H1 (cell line): ENCODE data around the gene THRB. TPM values are rescaled to one million over a fixed set of nuclear protein-coding genes. Genes with fewer than 3 reads are reported as not detected.

Source experiments
- CTCF ChIA-PET: fragments of 300-600 bp; sonication (Branson Sonifier 250); formaldehyde crosslinking; loops from one replicate; lab custom pipeline; 2021; ENCODE audit not compliant: partially characterized antibody; lab: Charles Lee
- POLR2A ChIA-PET: fragments of 300-600 bp; sonication (Branson Sonifier 250); formaldehyde crosslinking; loops from one replicate; lab custom pipeline; 2021; ENCODE audit warnings: inconsistent platforms; ENCODE audit not compliant: partially characterized antibody; lab: Charles Lee
- DNase-seq, 2 experiments: peaks; one replicate each; pipeline versions ENCODE4 v3.0.0 to v3.0.0-alpha.2; 2010 to 2022; ENCODE audit warnings: low spot score in 2 of 2, low read depth in 1 of 2, mixed read lengths in 1 of 2
- FAIRE-seq: peaks from 2 replicates; lab custom pipeline; 2011; peaks lifted over from hg19 to GRCh38; lab: Jason Lieb, UNC
- H2AFZ ChIP-seq: 2 replicates; pipeline ENCODE4 v1.8.1; 2012; ENCODE audit warnings: low read length, inconsistent platforms
- H2AK5ac ChIP-seq: 2 replicates; pipeline ENCODE4 v1.6.1; 2013; ENCODE audit warnings: low read depth, low read length
- H2BK120ac ChIP-seq: replicated peaks from 2 replicates; pipeline ENCODE3; 2013; ENCODE audit warnings: low read depth, low read length, inconsistent platforms
- H2BK12ac ChIP-seq: 2 replicates; pipeline ENCODE4 v1.6.1; 2013; ENCODE audit warnings: low read depth, low read length
- H2BK15ac ChIP-seq: 2 replicates; pipeline ENCODE4 v1.6.1; 2013; ENCODE audit warnings: low read length
- H2BK20ac ChIP-seq: 2 replicates; pipeline ENCODE4 v1.6.1; 2013; ENCODE audit warnings: low read length
- H2BK5ac ChIP-seq: 2 replicates; pipeline ENCODE4 v1.6.1; 2013; ENCODE audit warnings: low read depth, low read length
- H3K14ac ChIP-seq: 2 replicates; pipeline ENCODE4 v1.6.1; 2013; ENCODE audit warnings: inconsistent platforms; ENCODE audit not compliant: insufficient read length
- H3K18ac ChIP-seq: 2 replicates; pipeline ENCODE4 v1.6.1; 2013; ENCODE audit warnings: low read length; ENCODE audit errors: extremely low read depth
- H3K23ac ChIP-seq: 2 replicates; pipeline ENCODE4 v1.6.1; 2013; ENCODE audit warnings: inconsistent platforms; ENCODE audit not compliant: insufficient read length
- H3K23me2 ChIP-seq: 2 replicates; pipeline ENCODE4 v1.6.1; 2013; ENCODE audit warnings: low read depth, low read length
- H3K27ac ChIP-seq: 2 replicates; pipeline ENCODE4 v1.6.1; 2011; ENCODE audit warnings: low read depth, low read length, inconsistent platforms
- H3K27me3 ChIP-seq, 4 experiments: replicated peaks in 1 of 4; 1 replicate in 1 of 4; 2 replicates in 3 of 4; pipeline versions ENCODE4 v1.6.1 to v1.8.1; 2011 to 2013; ENCODE audit warnings: low read length in 3 of 4, mild to moderate bottlenecking in 3 of 4, inconsistent platforms in 2 of 4, mixed read lengths in 2 of 4, moderate library complexity in 1 of 4; ENCODE audit not compliant: control insufficient read depth in 3 of 4, insufficient read depth in 3 of 4; ENCODE audit errors: extremely low read depth in 1 of 4
- H3K36me3 ChIP-seq, 4 experiments: 2 replicates each; pipeline versions ENCODE4 v1.6.1 to v1.8.1; 2011 to 2013; ENCODE audit warnings: mild to moderate bottlenecking in 4 of 4, low read length in 3 of 4, moderate library complexity in 2 of 4, control low read depth in 1 of 4, inconsistent platforms in 1 of 4; ENCODE audit not compliant: insufficient read depth in 4 of 4, control insufficient read depth in 2 of 4
- H3K4ac ChIP-seq: replicated peaks from 2 replicates; pipeline ENCODE3; 2013; ENCODE audit warnings: low read length, low read depth, mixed read lengths, inconsistent platforms; ENCODE audit not compliant: insufficient read length
- H3K4me1 ChIP-seq, 4 experiments: replicated peaks in 1 of 4; 1 replicate in 1 of 4; 2 replicates in 3 of 4; pipeline versions ENCODE4 v1.6.1 to v1.8.1; 2011 to 2013; ENCODE audit warnings: low read length in 3 of 4, inconsistent platforms in 2 of 4, mixed read lengths in 1 of 4; ENCODE audit not compliant: insufficient read depth in 4 of 4, control insufficient read depth in 3 of 4
- H3K4me2 ChIP-seq, 2 experiments: 2 replicates each; pipeline versions ENCODE4 v1.6.1 to v1.8.1; 2011 to 2013; ENCODE audit warnings: low read depth in 2 of 2, low read length in 2 of 2, control low read depth in 1 of 2, inconsistent platforms in 1 of 2, mild to moderate bottlenecking in 1 of 2; ENCODE audit not compliant: insufficient read depth in 1 of 2
- H3K4me3 ChIP-seq, 4 experiments: fragments of 200-600, 300-600 bp in 1 of 4; sonication (generic), shearing (Covaris generic), sonication (Bioruptor Twin) in 1 of 4; 2 replicates each; pipeline versions ENCODE4 v1.5.1 to v1.8.1; 2011 to 2016; ENCODE audit warnings: low read length in 4 of 4, low read depth in 3 of 4, control low read depth in 2 of 4, inconsistent platforms in 2 of 4, mild to moderate bottlenecking in 2 of 4, mixed read lengths in 1 of 4, moderate library complexity in 1 of 4; ENCODE audit not compliant: insufficient read depth in 2 of 4; ENCODE audit errors: extremely low read depth in 1 of 4
- H3K56ac ChIP-seq: replicated peaks from 2 replicates; pipeline ENCODE3; 2013; ENCODE audit warnings: low read depth, mild to moderate bottlenecking, mixed read lengths, low read length, inconsistent platforms; ENCODE audit not compliant: insufficient read length
- H3K79me1 ChIP-seq: 2 replicates; pipeline ENCODE4 v1.6.1; 2013; ENCODE audit warnings: low read depth, low read length, control low read depth
- H3K79me2 ChIP-seq, 2 experiments: 2 replicates each; pipeline versions ENCODE4 v1.6.1 to v1.8.1; 2012 to 2013; ENCODE audit warnings: low read length in 2 of 2, mild to moderate bottlenecking in 2 of 2, inconsistent platforms in 1 of 2; ENCODE audit not compliant: insufficient read depth in 2 of 2, control insufficient read depth in 1 of 2
- H3K9ac ChIP-seq, 4 experiments: replicated peaks in 1 of 4; 1 replicate in 1 of 4; 2 replicates in 3 of 4; pipeline versions ENCODE4 v1.6.1 to v1.8.1; 2011 to 2013; ENCODE audit warnings: low read depth in 3 of 4, low read length in 3 of 4, control low read depth in 2 of 4, mild to moderate bottlenecking in 2 of 4, moderate library complexity in 2 of 4, inconsistent platforms in 1 of 4; ENCODE audit errors: extremely low read depth in 1 of 4
- H3K9me3 ChIP-seq, 2 experiments: 2 replicates each; pipeline versions ENCODE4 v1.6.1 to v1.8.1; 2012 to 2013; ENCODE audit warnings: mild to moderate bottlenecking in 2 of 2, moderate library complexity in 2 of 2, control low read depth in 1 of 2, inconsistent platforms in 1 of 2, low read depth in 1 of 2, low read length in 1 of 2, mixed read lengths in 1 of 2; ENCODE audit not compliant: insufficient read depth in 2 of 2
- H4K20me1 ChIP-seq, 2 experiments: replicated peaks in 1 of 2; 2 replicates each; pipeline versions ENCODE3 to v1.8.1; 2011 to 2013; ENCODE audit warnings: inconsistent platforms in 2 of 2, low read length in 2 of 2, mild to moderate bottlenecking in 1 of 2; ENCODE audit not compliant: insufficient read depth in 2 of 2, control insufficient read depth in 1 of 2
- H4K5ac ChIP-seq: 2 replicates; pipeline ENCODE4 v1.6.1; 2013; ENCODE audit warnings: low read length, low read depth, mixed read lengths, inconsistent platforms; ENCODE audit not compliant: insufficient read length
- H4K8ac ChIP-seq: 2 replicates; pipeline ENCODE4 v1.8.0; 2013; ENCODE audit warnings: mild to moderate bottlenecking, moderate library complexity, low read length, inconsistent platforms; ENCODE audit not compliant: insufficient read depth; ENCODE audit errors: extremely low read depth
- H4K91ac ChIP-seq: replicated peaks from 2 replicates; pipeline ENCODE3; 2013; ENCODE audit warnings: low read length, mixed read lengths, inconsistent platforms; ENCODE audit not compliant: insufficient read length
- ASH2L ChIP-seq: fragments of 200-600, 300-600 bp; sonication (generic); IDR thresholded peaks from one replicate; pipeline ENCODE4 v1.7.1; 2017; ENCODE audit warnings: low read length
- FOSL1 ChIP-seq: IDR thresholded peaks from 2 replicates; pipeline ENCODE4 v1.6.1; 2011; ENCODE audit warnings: mild to moderate bottlenecking, low read depth, low read length, moderate library complexity; ENCODE audit not compliant: insufficient read depth
- HDAC6 ChIP-seq: IDR thresholded peaks from one replicate; pipeline ENCODE4 v1.7.1; 2012; ENCODE audit warnings: low read depth, mild to moderate bottlenecking, inconsistent platforms, low read length, moderate library complexity
- POLR2A ChIP-seq, 2 experiments: IDR thresholded peaks; 1 replicate in 1 of 2; 2 replicates in 1 of 2; pipeline ENCODE4 v1.6.1; 2011; ENCODE audit warnings: low read depth in 2 of 2, low read length in 2 of 2, mild to moderate bottlenecking in 2 of 2; ENCODE audit errors: control extremely low read depth in 1 of 2
- POU5F1 ChIP-seq: IDR thresholded peaks from 2 replicates; pipeline ENCODE4 v1.6.1; 2011; ENCODE audit warnings: low read depth, mild to moderate bottlenecking, low read length, moderate library complexity
- SIRT6 ChIP-seq: IDR thresholded peaks from one replicate; pipeline ENCODE4 v1.7.1; 2012; ENCODE audit warnings: low read length, inconsistent platforms
- TAF1 ChIP-seq: IDR thresholded peaks from 2 replicates; pipeline ENCODE4 v1.6.1; 2011; ENCODE audit warnings: mild to moderate bottlenecking, low read depth, low read length
- WGBS, 2 experiments: shearing (Covaris generic) in 1 of 2; methylation state at CpG; one replicate each; pipeline versions ENCODE4 v1.1.6 to v1.1.7; 2013 to 2015; ENCODE audit warnings: low lambda C conversion rate in 2 of 2, mixed read lengths in 2 of 2, inconsistent platforms in 1 of 2, low coverage in 1 of 2, missing lambda C conversion rate in 1 of 2; ENCODE audit not compliant: insufficient replicate concordance in 2 of 2, insufficient coverage in 1 of 2, insufficient read length in 1 of 2; ENCODE audit errors: extremely low coverage in 1 of 2, missing lambda C conversion rate in 1 of 2; 5-methylcytosine and 5-hydroxymethylcytosine counted together
- polyA plus RNA-seq, 7 experiments: library from polyadenylated mRNA; depleted of rRNA in 3 of 7; stranded (reverse) in 5 of 7; unstranded in 2 of 7; fragments of >200 nt in 5 of 7; fragments of 200-250 nt in 2 of 7; gene quantifications; 1 replicate in 5 of 7; 2 replicates in 1 of 7; 4 replicates in 1 of 7; pipeline versions ENCODE4 v1.2.1 to v1.2.3, GENCODE V29; 2011 to 2013; ENCODE audit warnings: missing spikeins in 2 of 7, mixed read lengths in 2 of 7
- total RNA-seq: library from RNA; stranded (reverse); fragmentation: NEBNext Ultra II Directional; extraction: Animal tissue kit (Norgen Biotek cat#: 25700); gene quantifications from 2 replicates; pipeline ENCODE4 v1.2.1, GENCODE V29; 2021

THRB gene
- total and polyA plus RNA-seq, 2 of the 8 experiments (the other 6 are each of a cell fraction or from before 2014, with no cell fraction given): 0.98 to 3.9 TPM

GRCh38 chr3:24340161-24340560 lies 154.5 kb downstream of the THRB start:
- H4K8ac ChIP-seq: no peak overlapping the region
- no peak overlapping the region for H2AFZ ChIP-seq
- H4K5ac ChIP-seq: no peak overlapping the region
- no peaks in the 10 kb centered on the region for H3K79me1 ChIP-seq
- POLR2A ChIA-PET: interaction anchor here (1.1 kb wide), 1 partner anchor 55 kb away, joined by 3 read pairs; no protein-coding TSS in a partner anchor
- CTCF ChIA-PET: no interaction called here
- no peaks in the 10 kb centered on the region for H4K20me1 ChIP-seq
- no peak overlapping the region for H3K23ac ChIP-seq
- no peak overlapping the region for H3K4me2 ChIP-seq
- H3K9ac ChIP-seq: no peak overlapping the region
- H3K4me3 ChIP-seq: no peak overlapping the region
- no peak overlapping the region for H2BK12ac ChIP-seq
- H3K79me2 ChIP-seq: no peaks in the 10 kb centered on the region
- H3K14ac ChIP-seq: no peak overlapping the region
- no peak overlapping the region for H3K18ac ChIP-seq
- H2BK20ac ChIP-seq: no peak overlapping the region
- H3K4ac ChIP-seq: no peak overlapping the region
- WGBS, 2 experiments: 67% methylated on average over 1 of the region's 1 CpG; no CpG with 5 or more reads in 1 of the 2 experiments
- H3K9me3 ChIP-seq: no peaks in the 10 kb centered on the region
- H3K23me2 ChIP-seq: no peaks in the 10 kb centered on the region
- no peak overlapping the region for H3K27ac ChIP-seq
- no peak for FAIRE-seq
- H3K27me3 ChIP-seq: no peaks in the 10 kb centered on the region
- H2AK5ac ChIP-seq: no peak overlapping the region
- no peak for DNase-seq
- H2BK5ac ChIP-seq: no peak overlapping the region
- no peak overlapping the region for H2BK15ac ChIP-seq
- no peaks in the 10 kb centered on the region for H3K4me1 ChIP-seq
- H2BK120ac ChIP-seq: no peak overlapping the region
- no peak overlapping the region for H4K91ac ChIP-seq
- no peaks in the 10 kb centered on the region for H3K36me3 ChIP-seq
- no peak overlapping the region for H3K56ac ChIP-seq
- TF ChIP-seq POU5F1 (no peak), SIRT6 (no peak), ASH2L (no peak), HDAC6 (no peak), FOSL1 (no peak), POLR2A (IDR thresholded peaks at IDR 0.05; ENCODE audit: control extremely low read depth in 1 of 2, low read depth in 2 of 2, low read length in 2 of 2) (no peak), TAF1 (no peak)
